OCI-LY1 (cell line): ENCODE results near the gene PSMC2.
"Not testable (repeated sequence)": the region's sequence is repeated elsewhere in the genome, so short reads cannot be mapped to it uniquely, and the experiment has no call there.

ENCODE experiments used
- H2AFZ ChIP-seq: fragments of 200-600 bp; sonication (generic), shearing (Covaris generic); 2 replicates; pipeline ENCODE4 v1.6.0; 2014; ENCODE audit warnings: antibody characterized with exemption, mild to moderate bottlenecking, low read length
- H3F3A ChIP-seq: fragments of 200-600 bp; sonication (generic), shearing (Covaris generic); 2 replicates; pipeline ENCODE4 v1.6.0; 2014; ENCODE audit warnings: mild to moderate bottlenecking, antibody characterized with exemption, low read length, moderate library complexity; ENCODE audit not compliant: insufficient read depth
- H3K27ac ChIP-seq: fragments of 200-600 bp; sonication (generic); 2 replicates; pipeline ENCODE4 v1.5.1; 2014; ENCODE audit warnings: low read length, mixed run types, mild to moderate bottlenecking, low read depth; ENCODE audit not compliant: poor library complexity, severe bottlenecking
- H3K27me3 ChIP-seq: fragments of 200-600 bp; sonication (generic); 2 replicates; pipeline ENCODE4 v1.6.0; 2014; ENCODE audit warnings: antibody characterized with exemption, mild to moderate bottlenecking, low read length, moderate library complexity; ENCODE audit not compliant: insufficient read depth
- H3K36me3 ChIP-seq: fragments of 200-600 bp; sonication (generic); 2 replicates; pipeline ENCODE4 v1.6.1; 2014; ENCODE audit warnings: mild to moderate bottlenecking, antibody characterized with exemption, low read length, moderate library complexity, mixed read lengths; ENCODE audit not compliant: insufficient read depth
- H3K4me1 ChIP-seq: fragments of 200-600 bp; sonication (generic); 2 replicates; pipeline ENCODE4 v1.5.1; 2014; ENCODE audit warnings: mild to moderate bottlenecking, low read length, moderate library complexity; ENCODE audit not compliant: insufficient read depth, severe bottlenecking
- H3K4me2 ChIP-seq: fragments of 200-600 bp; sonication (generic), shearing (Covaris generic); 2 replicates; pipeline ENCODE4 v1.6.1; 2014; ENCODE audit warnings: low read length
- H3K4me3 ChIP-seq: fragments of 200-600 bp; sonication (generic); 2 replicates; pipeline ENCODE4 v1.5.1; 2014; ENCODE audit warnings: low read length, low read depth, mild to moderate bottlenecking, mixed read lengths; ENCODE audit not compliant: poor library complexity, severe bottlenecking
- H3K79me2 ChIP-seq: fragments of 200-600 bp; shearing (Covaris generic); 2 replicates; pipeline ENCODE4 v1.6.1; 2016; ENCODE audit warnings: mixed run types, low read length, mixed read lengths; ENCODE audit not compliant: insufficient read depth
- H3K9ac ChIP-seq: fragments of 200-600 bp; sonication (generic), shearing (Covaris generic); 2 replicates; pipeline ENCODE4 v1.6.1; 2014; ENCODE audit warnings: mild to moderate bottlenecking, low read length, mixed read lengths
- H3K9me2 ChIP-seq: fragments of 200-600 bp; sonication (generic), shearing (Covaris generic); 2 replicates; pipeline ENCODE4 v1.6.1; 2014; ENCODE audit warnings: low read depth, mild to moderate bottlenecking, low read length, mixed read lengths
- H3K9me3 ChIP-seq: fragments of 200-600 bp; shearing (Covaris generic); 2 replicates; pipeline ENCODE4 v1.6.1; 2014; ENCODE audit warnings: low read length, mixed read lengths
- H4K20me1 ChIP-seq: fragments of 200-600 bp; sonication (generic), shearing (Covaris generic); 2 replicates; pipeline ENCODE4 v1.6.0; 2016; ENCODE audit warnings: mild to moderate bottlenecking, low read length; ENCODE audit not compliant: insufficient read depth
- EZH2 ChIP-seq: fragments of 200-600 bp; sonication (generic), shearing (Covaris generic); IDR thresholded peaks from 2 replicates; pipeline ENCODE4 v1.8.0; 2017; ENCODE audit warnings: borderline replicate concordance, mixed run types, mild to moderate bottlenecking, antibody characterized with exemption, low read length, moderate library complexity, mixed read lengths
- TF ChIP-seq, protein P1 (sequence below): fragments of 200-600 bp; sonication (generic), shearing (Covaris generic); IDR thresholded peaks from 2 replicates; pipeline ENCODE4 v1.5.1; 2017; ENCODE audit warnings: mild to moderate bottlenecking, antibody characterized with exemption, low read length, moderate library complexity, mixed read lengths

PSMC2 gene

DNA sequence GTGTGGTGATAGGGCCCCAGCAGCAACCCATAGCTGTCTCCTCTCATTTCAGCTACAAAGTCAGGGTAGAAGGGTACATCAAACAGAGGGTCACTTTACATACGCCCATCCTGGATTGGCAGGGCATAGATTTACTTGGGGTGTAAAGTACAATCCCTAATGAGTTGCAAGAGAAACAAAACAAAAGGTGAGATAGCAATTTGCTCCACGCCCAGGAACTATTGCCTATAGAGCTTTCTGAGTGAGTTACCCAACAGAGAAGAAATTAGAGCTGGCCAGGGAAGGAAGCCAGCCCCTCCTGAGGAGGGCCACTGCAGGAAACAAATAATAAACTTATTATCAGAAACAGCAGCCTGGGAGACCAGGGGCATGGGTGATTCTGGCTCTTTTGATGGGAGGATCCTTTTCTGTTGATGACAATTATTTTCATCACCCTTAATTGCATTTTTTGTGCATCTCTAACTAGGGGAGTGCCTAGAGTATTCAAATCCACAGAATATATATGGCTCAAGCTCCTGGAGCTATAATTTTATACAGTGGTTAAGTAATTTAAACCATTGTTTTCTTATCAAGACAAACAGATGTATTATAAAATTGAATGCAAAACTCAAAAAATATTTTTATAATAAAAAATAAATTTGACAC, 51.2 kb downstream of the PSMC2 start:
- TF ChIP-seq, protein P1, sequence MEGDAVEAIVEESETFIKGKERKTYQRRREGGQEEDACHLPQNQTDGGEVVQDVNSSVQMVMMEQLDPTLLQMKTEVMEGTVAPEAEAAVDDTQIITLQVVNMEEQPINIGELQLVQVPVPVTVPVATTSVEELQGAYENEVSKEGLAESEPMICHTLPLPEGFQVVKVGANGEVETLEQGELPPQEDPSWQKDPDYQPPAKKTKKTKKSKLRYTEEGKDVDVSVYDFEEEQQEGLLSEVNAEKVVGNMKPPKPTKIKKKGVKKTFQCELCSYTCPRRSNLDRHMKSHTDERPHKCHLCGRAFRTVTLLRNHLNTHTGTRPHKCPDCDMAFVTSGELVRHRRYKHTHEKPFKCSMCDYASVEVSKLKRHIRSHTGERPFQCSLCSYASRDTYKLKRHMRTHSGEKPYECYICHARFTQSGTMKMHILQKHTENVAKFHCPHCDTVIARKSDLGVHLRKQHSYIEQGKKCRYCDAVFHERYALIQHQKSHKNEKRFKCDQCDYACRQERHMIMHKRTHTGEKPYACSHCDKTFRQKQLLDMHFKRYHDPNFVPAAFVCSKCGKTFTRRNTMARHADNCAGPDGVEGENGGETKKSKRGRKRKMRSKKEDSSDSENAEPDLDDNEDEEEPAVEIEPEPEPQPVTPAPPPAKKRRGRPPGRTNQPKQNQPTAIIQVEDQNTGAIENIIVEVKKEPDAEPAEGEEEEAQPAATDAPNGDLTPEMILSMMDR = no peak
- TF ChIP-seq EZH2 = no peak

DNA sequence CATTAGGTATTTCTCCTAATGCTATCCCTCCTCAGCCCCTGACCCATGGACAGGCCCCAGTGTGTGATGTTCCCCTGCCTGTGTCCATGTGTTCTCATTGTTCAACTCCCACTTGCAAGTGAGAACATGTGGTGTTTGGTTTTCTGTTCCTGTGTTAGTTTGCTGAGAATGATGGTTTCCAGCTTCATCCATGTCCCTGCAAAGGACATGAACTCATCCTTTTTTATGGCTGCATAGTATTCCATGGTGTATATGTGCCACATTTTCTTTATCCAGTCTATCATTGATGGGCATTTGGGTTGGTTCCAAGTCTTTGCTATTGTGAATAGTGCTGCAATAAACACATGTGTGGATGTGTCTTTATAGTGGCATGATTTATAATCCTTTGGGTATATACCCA, 52.2 kb downstream of the PSMC2 start:
- not testable (repeated sequence) for H3K9me3 ChIP-seq, H3K9ac ChIP-seq, H3K9me2 ChIP-seq, H3K4me2 ChIP-seq, H3K4me3 ChIP-seq, H3K4me1 ChIP-seq, H2AFZ ChIP-seq, H3K27ac ChIP-seq, H3K36me3 ChIP-seq, H3F3A ChIP-seq, H3K79me2 ChIP-seq, H3K27me3 ChIP-seq, H4K20me1 ChIP-seq

More for the DNA sequence above, 51.2 kb downstream of the PSMC2 start:
- H3K27ac ChIP-seq = no peak overlapping the region
- H3K27me3 ChIP-seq = no peaks in the 10 kb centered on the region
- no peaks in the 10 kb centered on the region for H3K4me1 ChIP-seq
- no peaks in the 10 kb centered on the region for H3K79me2 ChIP-seq
- H2AFZ ChIP-seq = no peak overlapping the region
- no peaks in the 10 kb centered on the region for H3K36me3 ChIP-seq
- no peaks in the 10 kb centered on the region for H3F3A ChIP-seq
- no peak overlapping the region for H3K4me3 ChIP-seq
- H4K20me1 ChIP-seq = no peaks in the 10 kb centered on the region
- no peak overlapping the region for H3K9ac ChIP-seq
- no peak overlapping the region for H3K4me2 ChIP-seq
- no peaks in the 10 kb centered on the region for H3K9me2 ChIP-seq
- peaks cover 3% of the 10 kb centered on the region; the same call in 1 of the 2 replicates for H3K9me3 ChIP-seq

DNA sequence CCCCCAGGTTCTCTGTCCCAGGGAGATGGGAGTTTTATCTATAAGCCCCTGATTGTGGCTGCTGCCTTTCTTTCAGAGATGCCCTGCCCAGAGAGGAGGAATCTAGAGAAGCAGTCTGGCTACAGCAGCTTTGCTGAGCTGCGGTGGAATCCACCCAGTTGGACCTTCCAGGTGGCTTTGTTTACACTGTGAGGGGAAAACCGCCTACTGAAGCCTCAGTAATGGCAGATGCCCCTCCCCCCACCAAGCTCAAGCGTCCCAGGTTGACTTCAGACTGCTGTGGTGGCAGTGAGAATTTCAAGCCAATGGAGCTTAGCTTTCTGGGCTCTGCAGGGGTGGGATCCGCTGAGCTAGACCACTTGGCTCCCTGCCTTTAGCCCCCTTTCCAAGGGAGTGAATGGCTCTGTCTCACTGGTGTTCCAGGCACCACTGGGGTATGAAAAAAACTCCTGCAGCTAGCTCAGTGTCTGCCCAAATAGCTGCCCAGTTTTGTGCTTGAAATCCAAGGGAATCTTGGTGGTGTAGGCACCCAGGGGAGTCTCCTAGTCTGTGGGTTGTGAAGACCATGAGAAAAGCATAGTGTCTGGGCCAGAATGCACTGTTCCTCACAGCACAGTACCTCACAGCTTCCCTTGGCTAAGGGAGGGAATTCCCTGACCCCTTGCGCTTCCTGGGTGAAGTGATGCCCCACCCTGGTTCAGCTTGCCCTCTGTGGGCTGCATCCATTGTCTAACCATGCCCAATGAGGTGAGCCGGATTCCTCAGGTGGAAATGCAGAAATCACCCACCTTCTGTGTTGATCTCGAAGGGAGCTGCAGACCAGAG, 58.6 kb downstream of the PSMC2 start:
- not testable (repeated sequence) for H3K36me3 ChIP-seq, H3K4me2 ChIP-seq, H3K9me3 ChIP-seq, H3K79me2 ChIP-seq, H4K20me1 ChIP-seq, H2AFZ ChIP-seq, H3F3A ChIP-seq, H3K9ac ChIP-seq, H3K27ac ChIP-seq, H3K27me3 ChIP-seq, H3K9me2 ChIP-seq, H3K4me3 ChIP-seq
- peaks cover 14% of the 10 kb centered on the region for H3K4me1 ChIP-seq

DNA sequence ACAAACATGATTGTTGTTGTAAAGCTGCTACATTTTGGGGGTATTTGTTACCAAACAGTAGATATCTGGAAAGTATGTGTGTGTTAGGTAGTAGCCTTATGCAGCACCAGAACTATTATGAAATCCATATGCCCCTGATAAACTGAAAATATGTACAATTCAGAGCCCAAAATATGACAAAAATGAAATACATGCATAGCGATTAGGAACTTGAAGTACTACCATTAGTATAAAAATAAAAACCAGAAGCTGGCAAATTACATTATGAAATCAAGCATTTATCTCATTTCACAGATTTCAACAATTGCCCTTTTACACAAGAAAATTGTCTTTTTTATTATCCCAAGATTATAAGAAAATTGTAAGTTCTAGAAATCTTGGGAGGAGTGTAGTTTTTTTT, 64.7 kb downstream of the PSMC2 start:
- TF ChIP-seq EZH2 = no peak
- TF ChIP-seq, protein P1 = no peak
- H3K4me2 ChIP-seq = no peak overlapping the region
- H4K20me1 ChIP-seq = no peaks in the 10 kb centered on the region
- no peaks in the 10 kb centered on the region for H3K9me3 ChIP-seq
- no peaks in the 10 kb centered on the region for H3K9me2 ChIP-seq
- H3K4me3 ChIP-seq = no peak overlapping the region
- H3K36me3 ChIP-seq = no peaks in the 10 kb centered on the region
- H2AFZ ChIP-seq = no peak overlapping the region
- H3K79me2 ChIP-seq = no peaks in the 10 kb centered on the region
- no peak overlapping the region for H3K9ac ChIP-seq
- no peak overlapping the region for H3K27ac ChIP-seq
- H3K4me1 ChIP-seq = no peaks in the 10 kb centered on the region
- H3K27me3 ChIP-seq = 0 out of 2 replicates have a peak, but pooled peaks cover 4% of the 10 kb centered on the region
- no peaks in the 10 kb centered on the region for H3F3A ChIP-seq
